GM12878 (cell line): ENCODE data around the gene RPL18. TPM values are rescaled to one million over a fixed set of nuclear protein-coding genes. Genes with fewer than 3 reads are reported as not detected.

ENCODE experiments used
- ELK1 ChIP-seq: IDR thresholded peaks from 2 replicates; pipeline ENCODE4 v1.6.1; 2012; ENCODE audit warnings: low read depth, low read length, improper control_type of control experiment
- FOXK2 ChIP-seq: fragments of 450-650 bp; IDR thresholded peaks from 2 replicates; pipeline ENCODE4 v1.6.1; 2017; ENCODE audit warnings: mild to moderate bottlenecking, moderate library complexity
- MLLT1 ChIP-seq: fragments of 450-650 bp; IDR thresholded peaks from 2 replicates; pipeline ENCODE4 v1.6.1; 2016; ENCODE audit warnings: mild to moderate bottlenecking
- NFYB ChIP-seq: IDR thresholded peaks from 2 replicates; pipeline ENCODE4 v1.6.1; 2011; ENCODE audit warnings: low read depth, mild to moderate bottlenecking, low read length, improper control_type of control experiment, moderate library complexity; ENCODE audit not compliant: insufficient read depth
- RBBP5 ChIP-seq: fragments of 200-600 bp; sonication (generic); conservative IDR thresholded peaks from 2 replicates; pipeline ENCODE4 v1.6.1; 2016
- SMARCA5 ChIP-seq: fragments of 450-650 bp; IDR thresholded peaks from 2 replicates; pipeline ENCODE4 v1.6.1; 2017; ENCODE audit warnings: mild to moderate bottlenecking
- SUZ12 ChIP-seq: fragments of 200-600 bp; sonication (generic); IDR thresholded peaks from one replicate; pipeline ENCODE4 v1.6.1; 2018; ENCODE audit warnings: antibody characterized with exemption, mild to moderate bottlenecking; ENCODE audit not compliant: unreplicated experiment
- TARDBP ChIP-seq: IDR thresholded peaks from 2 replicates; pipeline ENCODE4 v1.6.1; 2016; ENCODE audit warnings: borderline replicate concordance
- WRNIP1 ChIP-seq: IDR thresholded peaks from 2 replicates; pipeline ENCODE4 v1.6.1; 2011; ENCODE audit warnings: low read depth, low read length, improper control_type of control experiment, borderline replicate concordance
- ZNF207 ChIP-seq: fragments of 450-650 bp; IDR thresholded peaks from 2 replicates; pipeline ENCODE4 v1.6.1; 2014; ENCODE audit warnings: antibody characterized with exemption, mild to moderate bottlenecking, borderline replicate concordance
- polyA plus RNA-seq, 11 experiments: library from polyadenylated mRNA; depleted of rRNA in 4 of 11; unstranded in 6 of 11; stranded (reverse) in 5 of 11; fragments of >200 nt; fragmentation: Nextera tagmentation in 4 of 11; fragmentation: Illumina TruSeq in 1 of 11; extraction: Ambion mirVana in 4 of 11; extraction: Trizol in 1 of 11; gene quantifications; 1 replicate in 1 of 11; 2 replicates in 10 of 11; pipeline versions ENCODE4 v1.2.1 to v1.2.3, GENCODE V29; 2011 to 2016; ENCODE audit warnings: inconsistent platforms in 2 of 11, missing spikeins in 2 of 11, low read depth in 1 of 11
- total RNA-seq, 4 experiments: library from RNA; depleted of rRNA in 3 of 4; stranded (reverse); fragments of >200 nt in 3 of 4; fragmentation: Illumina TruSeq in 1 of 4; extraction: Trizol in 1 of 4; gene quantifications; 2 replicates each; pipeline versions ENCODE4 v1.2.1 to v1.2.3, GENCODE V29; 2013 to 2021
- TF ChIP-seq, protein P1 (sequence below): fragments of 450-650 bp; formaldehyde crosslinking; IDR thresholded peaks from 2 replicates; pipeline ENCODE4 v1.5.0; 2022; ENCODE audit warnings: mild to moderate bottlenecking, missing genetic modification characterization

The RPL18 gene
- total and polyA plus RNA-seq, 10 of the 15 experiments (the other 5 are each of a cell fraction or from before 2014, with no cell fraction given) = 393 to 4,267 (median 2,019) TPM

- no peak for TF ChIP-seq ELK1
- TF ChIP-seq SMARCA5 = peak; percentile 95
- TF ChIP-seq, protein P1, sequence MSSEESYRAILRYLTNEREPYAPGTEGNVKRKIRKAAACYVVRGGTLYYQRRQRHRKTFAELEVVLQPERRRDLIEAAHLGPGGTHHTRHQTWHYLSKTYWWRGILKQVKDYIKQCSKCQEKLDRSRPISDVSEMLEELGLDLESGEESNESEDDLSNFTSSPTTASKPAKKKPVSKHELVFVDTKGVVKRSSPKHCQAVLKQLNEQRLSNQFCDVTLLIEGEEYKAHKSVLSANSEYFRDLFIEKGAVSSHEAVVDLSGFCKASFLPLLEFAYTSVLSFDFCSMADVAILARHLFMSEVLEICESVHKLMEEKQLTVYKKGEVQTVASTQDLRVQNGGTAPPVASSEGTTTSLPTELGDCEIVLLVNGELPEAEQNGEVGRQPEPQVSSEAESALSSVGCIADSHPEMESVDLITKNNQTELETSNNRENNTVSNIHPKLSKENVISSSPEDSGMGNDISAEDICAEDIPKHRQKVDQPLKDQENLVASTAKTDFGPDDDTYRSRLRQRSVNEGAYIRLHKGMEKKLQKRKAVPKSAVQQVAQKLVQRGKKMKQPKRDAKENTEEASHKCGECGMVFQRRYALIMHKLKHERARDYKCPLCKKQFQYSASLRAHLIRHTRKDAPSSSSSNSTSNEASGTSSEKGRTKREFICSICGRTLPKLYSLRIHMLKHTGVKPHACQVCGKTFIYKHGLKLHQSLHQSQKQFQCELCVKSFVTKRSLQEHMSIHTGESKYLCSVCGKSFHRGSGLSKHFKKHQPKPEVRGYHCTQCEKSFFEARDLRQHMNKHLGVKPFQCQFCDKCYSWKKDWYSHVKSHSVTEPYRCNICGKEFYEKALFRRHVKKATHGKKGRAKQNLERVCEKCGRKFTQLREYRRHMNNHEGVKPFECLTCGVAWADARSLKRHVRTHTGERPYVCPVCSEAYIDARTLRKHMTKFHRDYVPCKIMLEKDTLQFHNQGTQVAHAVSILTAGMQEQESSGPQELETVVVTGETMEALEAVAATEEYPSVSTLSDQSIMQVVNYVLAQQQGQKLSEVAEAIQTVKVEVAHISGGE (CRISPR knock-in tag) = no peak
- TF ChIP-seq FOXK2 = no peak
- no peak for TF ChIP-seq ZNF207
- TF ChIP-seq RBBP5 = no peak
- no peak for TF ChIP-seq WRNIP1
- peak; percentile 84; the same call in 1 of the 2 replicates for TF ChIP-seq MLLT1
- TF ChIP-seq TARDBP = no peak
- TF ChIP-seq NFYB = 0 out of 2 replicates have a peak, but pooled peaks have one; percentile 2
- TF ChIP-seq SUZ12 = no peak
Measured at GRCh38 chr19:48619692-48620585, 961 bp upstream of the RPL18 start (continued).
